GM10248 (cell line): ENCODE results near the gene TARM1.

Experiments used
- CTCF ChIA-PET: fragments of 300-600 bp; sonication (Branson Sonifier 250); formaldehyde crosslinking; extraction: SDS; loops from one replicate; lab custom pipeline; 2021; ENCODE audit warnings: antibody characterized with exemption; lab: Yijun Ruan, JAX
- POLR2A ChIA-PET: fragments of 350-650 bp; sonication (Branson Sonifier 250); formaldehyde crosslinking; extraction: SDS; loops from one replicate; lab custom pipeline; 2020; ENCODE audit warnings: antibody characterized with exemption; lab: Yijun Ruan, JAX
- DNase-seq: peaks from one replicate; pipeline ENCODE4 v3.0.0; 2012; ENCODE audit errors: extremely low spot score
- TF ChIP-seq, protein P1 (sequence below): IDR thresholded peaks from 2 replicates; pipeline ENCODE4 v1.5.1; 2012; ENCODE audit warnings: mild to moderate bottlenecking, low read depth; ENCODE audit errors: extremely low read depth, missing control alignments, control extremely low read depth

The TARM1 gene

DNA sequence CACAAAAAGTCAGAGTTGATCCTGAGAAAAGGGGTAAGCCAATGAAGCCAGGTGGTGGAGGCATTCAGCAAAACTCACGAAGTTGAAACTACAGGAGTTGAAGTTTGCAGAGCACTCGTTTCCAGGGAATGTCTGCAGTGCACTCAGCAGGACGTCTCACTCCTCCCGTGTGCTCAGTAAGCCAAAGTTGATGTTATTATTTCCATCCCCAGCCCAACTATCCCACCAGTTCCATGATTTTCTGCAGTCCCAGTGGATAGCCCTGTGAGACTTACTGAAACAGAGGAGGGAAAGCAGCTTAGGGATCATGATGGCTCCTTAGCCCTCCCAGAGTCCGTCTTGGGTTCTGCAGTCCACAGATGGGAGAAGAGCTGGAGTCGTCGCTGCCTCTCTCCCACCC, at the start of gene TARM1:
TARM1 (minus strand) TSS at position 334 of the 400 bp plus-strand sequence; CDS start at position 309, 25 bp downstream.
- TF ChIP-seq, protein P1, sequence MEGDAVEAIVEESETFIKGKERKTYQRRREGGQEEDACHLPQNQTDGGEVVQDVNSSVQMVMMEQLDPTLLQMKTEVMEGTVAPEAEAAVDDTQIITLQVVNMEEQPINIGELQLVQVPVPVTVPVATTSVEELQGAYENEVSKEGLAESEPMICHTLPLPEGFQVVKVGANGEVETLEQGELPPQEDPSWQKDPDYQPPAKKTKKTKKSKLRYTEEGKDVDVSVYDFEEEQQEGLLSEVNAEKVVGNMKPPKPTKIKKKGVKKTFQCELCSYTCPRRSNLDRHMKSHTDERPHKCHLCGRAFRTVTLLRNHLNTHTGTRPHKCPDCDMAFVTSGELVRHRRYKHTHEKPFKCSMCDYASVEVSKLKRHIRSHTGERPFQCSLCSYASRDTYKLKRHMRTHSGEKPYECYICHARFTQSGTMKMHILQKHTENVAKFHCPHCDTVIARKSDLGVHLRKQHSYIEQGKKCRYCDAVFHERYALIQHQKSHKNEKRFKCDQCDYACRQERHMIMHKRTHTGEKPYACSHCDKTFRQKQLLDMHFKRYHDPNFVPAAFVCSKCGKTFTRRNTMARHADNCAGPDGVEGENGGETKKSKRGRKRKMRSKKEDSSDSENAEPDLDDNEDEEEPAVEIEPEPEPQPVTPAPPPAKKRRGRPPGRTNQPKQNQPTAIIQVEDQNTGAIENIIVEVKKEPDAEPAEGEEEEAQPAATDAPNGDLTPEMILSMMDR, result no peak
- ChIA-PET POLR2A (no interaction called here), CTCF (no interaction called here)
- no peak for DNase-seq

DNA sequence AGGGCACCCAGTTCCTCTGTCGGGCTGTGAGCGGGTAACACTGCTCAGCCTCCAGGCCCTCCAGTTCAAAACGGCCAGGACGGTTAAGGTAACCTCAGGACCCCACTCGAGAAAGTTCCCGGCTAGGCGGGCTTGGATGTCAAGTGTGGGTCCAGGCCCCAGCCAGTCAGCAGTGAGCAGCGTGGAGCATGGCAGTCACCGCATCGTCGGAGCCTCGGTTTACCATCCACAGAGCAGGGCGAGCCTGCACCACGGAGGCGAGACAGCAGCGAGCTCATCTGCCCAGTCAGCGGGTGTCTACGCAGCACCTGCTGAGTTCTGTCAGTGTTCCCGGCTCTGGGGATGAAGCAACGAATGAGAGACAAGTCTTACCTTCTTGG, 48.4 kb upstream of the TARM1 start:
- POLR2A ChIA-PET, result no interaction called here
- CTCF ChIA-PET, result no interaction called here
- TF ChIP-seq, protein P1, result no peak
- no peak for DNase-seq

DNA sequence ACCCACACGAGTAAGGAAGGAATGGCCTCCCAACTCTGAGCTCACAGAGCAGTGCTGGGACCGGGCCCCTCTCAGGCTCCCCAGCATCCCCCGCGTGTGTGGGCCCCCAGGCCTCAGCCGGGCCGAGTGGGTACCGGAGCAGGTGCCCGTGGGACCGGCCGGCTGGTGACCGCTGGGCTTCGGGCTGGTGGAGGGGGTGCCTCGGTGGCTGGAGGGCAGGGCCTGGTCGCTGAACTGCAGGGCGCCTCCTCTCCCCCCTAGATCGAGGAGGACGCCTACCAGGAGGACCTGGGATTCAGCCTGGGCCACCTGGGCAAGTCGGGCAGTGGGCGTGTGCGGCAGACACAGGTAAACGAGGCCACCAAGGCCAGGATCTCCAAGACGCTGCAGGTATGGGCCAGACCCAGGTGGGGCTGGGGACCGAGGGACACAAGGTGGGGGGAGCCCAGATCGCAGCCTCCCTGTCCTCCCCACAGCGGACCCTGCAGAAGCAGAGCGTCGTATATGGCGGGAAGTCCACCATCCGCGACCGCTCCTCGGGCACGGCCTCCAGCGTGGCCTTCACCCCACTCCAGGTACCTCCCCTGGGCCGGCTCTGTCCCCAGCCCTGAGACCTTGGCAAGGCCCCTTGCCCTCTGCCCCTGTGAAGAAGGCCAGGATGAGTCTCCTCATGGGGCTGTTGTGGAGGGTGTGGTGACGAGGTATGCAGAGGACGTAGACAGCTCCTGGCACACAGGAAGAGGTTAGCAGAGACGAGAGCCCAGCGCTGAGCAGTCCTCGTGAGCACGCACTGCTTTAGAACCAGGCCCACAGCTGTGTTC, 47.8 kb upstream of the TARM1 start:
- POLR2A ChIA-PET, result no interaction called here
- TF ChIP-seq, protein P1, result no peak
- CTCF ChIA-PET, result interaction anchor here (1.0 kb wide), 1 partner anchor 8 kb away, joined by 3 read pairs; the partner anchor contains the start of gene CNOT3
- DNase-seq, result no peak

DNA sequence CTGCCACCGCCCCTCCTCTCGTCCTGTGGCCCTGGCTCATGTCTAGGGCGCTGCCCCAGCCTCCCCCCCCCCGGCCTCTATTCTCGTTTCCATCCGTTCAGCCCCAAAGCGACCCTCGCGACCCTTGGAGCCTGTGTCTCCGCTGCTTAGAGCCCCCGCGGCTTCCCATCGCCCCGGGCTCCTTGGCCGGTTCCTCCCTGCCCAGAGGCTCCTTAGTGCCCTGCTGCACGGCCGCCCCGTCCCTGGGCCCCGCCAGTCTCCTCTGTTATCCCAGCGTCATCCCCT, 47.2 kb upstream of the TARM1 start:
- ChIA-PET POLR2A (no interaction called here), CTCF (interaction anchor here (1.0 kb wide), 1 partner anchor 9 kb away, joined by 3 read pairs; the partner anchor contains the start of gene CNOT3)

DNA sequence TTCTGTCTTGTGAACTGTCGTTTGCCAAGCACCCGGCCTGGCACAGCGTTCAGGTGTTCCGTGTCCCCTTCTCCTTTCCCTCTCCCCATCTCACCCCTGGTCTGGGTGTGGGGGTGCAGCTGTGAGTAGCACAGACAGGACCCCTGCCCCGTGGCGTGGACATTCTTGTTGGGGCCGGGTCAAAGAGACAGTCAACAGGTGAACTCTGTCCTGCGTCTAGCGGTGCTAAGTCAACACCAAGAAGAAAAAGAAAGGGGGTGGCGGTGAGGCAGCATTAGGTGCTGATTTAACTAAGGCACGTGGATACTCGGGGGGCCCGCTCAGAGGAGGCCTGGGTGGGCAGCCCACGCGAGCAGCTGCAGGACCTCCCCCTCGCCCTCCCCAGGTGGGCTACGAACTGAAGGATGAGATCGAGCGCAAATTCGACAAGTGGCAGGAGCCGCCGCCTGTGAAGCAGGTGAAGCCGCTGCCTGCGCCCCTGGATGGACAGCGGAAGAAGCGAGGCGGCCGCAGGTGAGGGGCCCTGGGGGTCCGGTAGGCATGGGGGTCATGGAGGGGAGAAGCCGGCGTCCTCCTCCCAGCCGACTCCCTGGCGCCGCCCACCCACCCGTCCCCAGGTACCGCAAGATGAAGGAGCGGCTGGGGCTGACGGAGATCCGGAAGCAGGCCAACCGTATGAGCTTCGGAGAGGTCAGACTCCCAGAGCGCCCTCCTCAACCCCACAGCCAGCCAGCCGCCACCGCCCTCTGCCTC, 46.7 kb upstream of the TARM1 start:
- no peak for DNase-seq
- ChIA-PET CTCF (interaction anchor here (1.0 kb wide), 1 partner anchor 9 kb away, joined by 3 read pairs; the partner anchor contains the start of gene CNOT3), POLR2A (no interaction called here)
- TF ChIP-seq, protein P1, result no peak

More for the DNA sequence above, 47.2 kb upstream of the TARM1 start:
- DNase-seq, result no peak
- TF ChIP-seq, protein P1, result no peak

DNA sequence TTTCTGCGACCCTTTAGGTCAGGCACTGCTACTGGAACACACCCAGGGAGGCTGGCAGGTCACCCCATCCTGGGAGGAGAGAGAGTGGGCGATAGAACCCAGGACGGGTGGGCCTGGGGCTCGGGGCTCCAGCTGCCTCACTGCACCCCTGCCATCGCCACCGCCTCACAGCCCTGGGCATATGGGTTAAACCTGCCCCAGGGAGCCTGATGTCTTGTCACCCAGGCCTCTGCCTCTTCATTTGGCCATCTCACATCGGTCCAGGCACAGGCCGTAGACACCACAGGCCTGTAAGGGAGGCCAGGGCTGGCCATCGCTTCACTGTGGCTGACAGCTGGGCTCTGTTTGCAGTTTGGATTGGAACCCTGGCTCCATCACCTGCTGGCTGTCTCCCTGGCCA, 44.5 kb upstream of the TARM1 start:
- TF ChIP-seq, protein P1, result no peak
- no peak for DNase-seq
- CTCF ChIA-PET, result no interaction called here
- POLR2A ChIA-PET, result no interaction called here
